ENCODE measurements around the gene THSD7B. TPM values are rescaled to one million over a fixed set of nuclear protein-coding genes. Genes with fewer than 3 reads are reported as not detected.

The THSD7B gene
- total RNA-seq, 4 donors from 2014 or later, result 0.80 to 0.83 TPM; not detected in 2

GRCh38 chr2:137183206-137183898, 418.0 kb downstream of the THSD7B start:
- no peak for DNase-seq
- H3K9me3 ChIP-seq, result no peaks in the 10 kb centered on the region
- H3K36me3 ChIP-seq, result no peaks in the 10 kb centered on the region
- H3K27ac ChIP-seq, result no peak overlapping the region
- no peaks in the 10 kb centered on the region for H3K4me1 ChIP-seq
- no peaks in the 10 kb centered on the region for H3K27me3 ChIP-seq
- TF ChIP-seq POLR2A (IDR thresholded peaks at IDR 0.05) (no peak), CTCF (IDR thresholded peaks at IDR 0.05) (no peak)
- H3K4me3 ChIP-seq, result no peak overlapping the region

GRCh38 chr2:137185378-137186078, 420.2 kb downstream of the THSD7B start:
- no peaks in the 10 kb centered on the region for H3K36me3 ChIP-seq
- H3K4me3 ChIP-seq, result no peak overlapping the region
- no peak overlapping the region for H3K27ac ChIP-seq
- no peak for TF ChIP-seq CTCF (IDR thresholded peaks at IDR 0.05)
- no peak for TF ChIP-seq POLR2A (IDR thresholded peaks at IDR 0.05)
- H3K27me3 ChIP-seq, result no peaks in the 10 kb centered on the region
- H3K4me1 ChIP-seq, result no peaks in the 10 kb centered on the region
- H3K9me3 ChIP-seq, result no peaks in the 10 kb centered on the region
- no peak for DNase-seq

GRCh38 chr2:137187216-137187615, 421.9 kb downstream of the THSD7B start:
- no peak for DNase-seq

GRCh38 chr2:137190411-137191195, 425.3 kb downstream of the THSD7B start:
- H3K27me3 ChIP-seq, result no peaks in the 10 kb centered on the region
- no peaks in the 10 kb centered on the region for H3K36me3 ChIP-seq
- no peak for TF ChIP-seq CTCF (IDR thresholded peaks at IDR 0.05)
- no peaks in the 10 kb centered on the region for H3K9me3 ChIP-seq
- no peak overlapping the region for H3K27ac ChIP-seq
- no peak overlapping the region for H3K4me3 ChIP-seq
- DNase-seq, result no peak
- H3K4me1 ChIP-seq, result no peaks in the 10 kb centered on the region

More at GRCh38 chr2:137187216-137187615, 421.9 kb downstream of the THSD7B start:
- no peak for TF ChIP-seq POLR2A (IDR thresholded peaks at IDR 0.05)
- no peak for TF ChIP-seq CTCF (IDR thresholded peaks at IDR 0.05)
- Histone ChIP-seq H3K4me1 (no peaks in the 10 kb centered on the region), H3K27me3 (no peaks in the 10 kb centered on the region), H3K9me3 (no peaks in the 10 kb centered on the region), H3K4me3 (no peak overlapping the region), H3K36me3 (no peaks in the 10 kb centered on the region), H3K27ac (no peak overlapping the region)

- H3K36me3 ChIP-seq, result no peaks in the 10 kb centered on the region
- no peaks in the 10 kb centered on the region for H3K4me1 ChIP-seq
- H3K27ac ChIP-seq, result no peak overlapping the region
- no peak overlapping the region for H3K4me3 ChIP-seq
- TF ChIP-seq POLR2A (IDR thresholded peaks at IDR 0.05), result no peak
- no peak for TF ChIP-seq CTCF (IDR thresholded peaks at IDR 0.05)
- H3K9me3 ChIP-seq, result no peaks in the 10 kb centered on the region
- DNase-seq, result no peak
- no peaks in the 10 kb centered on the region for H3K27me3 ChIP-seq
These were observed 427.3 kb downstream of the THSD7B start for GRCh38 chr2:137192366-137193310.

Measured in Peyer's patch (tissue), 4 donors.